Upper lobe of left lung (tissue), 4 donors: ENCODE measurements around the gene CAPN9.
"Not testable (repeated sequence)": the region's sequence is repeated elsewhere in the genome, so short reads cannot be mapped to it uniquely, and the experiment has no call there.

ENCODE experiments used
- EP300 ChIP-seq, 4 donors: sonication (generic); formaldehyde crosslinking; IDR thresholded peaks; one replicate each; pipeline ENCODE4 v1.5.1; 2017; ENCODE audit warnings: antibody characterized with exemption in 4 of 4, control low read depth in 2 of 4
- POLR2A ChIP-seq, 4 donors: fragments of 450-650 bp; IDR thresholded peaks; one replicate each; pipeline ENCODE4 v1.5.1; 2016 to 2017; ENCODE audit warnings: antibody characterized with exemption in 4 of 4, mild to moderate bottlenecking in 2 of 4
- POLR2AphosphoS5 ChIP-seq, 2 donors: sonication (generic); formaldehyde crosslinking; IDR thresholded peaks; one replicate each; pipeline ENCODE4 v1.5.1; 2017; ENCODE audit warnings: antibody characterized with exemption in 2 of 2
- TF ChIP-seq, protein P1 (sequence below), 6 experiments: fragments of 450-650 bp in 4 of 6; fragments of 200-600 bp in 2 of 6; sonication (generic) in 2 of 6; IDR thresholded peaks; one replicate each; pipeline ENCODE4 v1.5.1; 2016 to 2019; ENCODE audit warnings: antibody characterized with exemption in 6 of 6

DNA sequence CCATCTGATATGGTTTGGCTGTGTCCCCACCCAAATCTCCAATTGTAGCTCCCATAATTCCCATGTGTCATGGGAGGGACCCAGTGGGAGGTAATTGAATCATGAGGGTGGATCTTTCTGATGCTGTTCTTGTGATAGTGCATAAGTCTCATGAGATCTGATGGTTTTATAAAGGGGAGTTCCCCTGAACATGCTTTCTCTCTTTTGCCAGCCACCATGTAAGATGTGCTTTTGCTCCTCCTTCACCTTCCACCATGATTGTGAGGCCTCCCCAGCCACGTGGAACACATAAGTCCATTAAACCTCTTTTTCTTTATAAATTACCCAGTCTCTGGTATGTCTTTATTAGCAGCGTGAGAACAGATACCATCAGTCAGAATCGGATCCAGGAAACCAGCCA, 30.7 kb upstream of the CAPN9 start:
- TF ChIP-seq EP300, POLR2AphosphoS5, POLR2A (IDR thresholded peaks at IDR 0.05): not testable (repeated sequence)
- TF ChIP-seq, protein P1, sequence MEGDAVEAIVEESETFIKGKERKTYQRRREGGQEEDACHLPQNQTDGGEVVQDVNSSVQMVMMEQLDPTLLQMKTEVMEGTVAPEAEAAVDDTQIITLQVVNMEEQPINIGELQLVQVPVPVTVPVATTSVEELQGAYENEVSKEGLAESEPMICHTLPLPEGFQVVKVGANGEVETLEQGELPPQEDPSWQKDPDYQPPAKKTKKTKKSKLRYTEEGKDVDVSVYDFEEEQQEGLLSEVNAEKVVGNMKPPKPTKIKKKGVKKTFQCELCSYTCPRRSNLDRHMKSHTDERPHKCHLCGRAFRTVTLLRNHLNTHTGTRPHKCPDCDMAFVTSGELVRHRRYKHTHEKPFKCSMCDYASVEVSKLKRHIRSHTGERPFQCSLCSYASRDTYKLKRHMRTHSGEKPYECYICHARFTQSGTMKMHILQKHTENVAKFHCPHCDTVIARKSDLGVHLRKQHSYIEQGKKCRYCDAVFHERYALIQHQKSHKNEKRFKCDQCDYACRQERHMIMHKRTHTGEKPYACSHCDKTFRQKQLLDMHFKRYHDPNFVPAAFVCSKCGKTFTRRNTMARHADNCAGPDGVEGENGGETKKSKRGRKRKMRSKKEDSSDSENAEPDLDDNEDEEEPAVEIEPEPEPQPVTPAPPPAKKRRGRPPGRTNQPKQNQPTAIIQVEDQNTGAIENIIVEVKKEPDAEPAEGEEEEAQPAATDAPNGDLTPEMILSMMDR (IDR thresholded peaks at IDR 0.05) = not testable (repeated sequence)
